K562 (cell line): ENCODE results near the gene MYO7A. TPM values are rescaled to one million over a fixed set of nuclear protein-coding genes. Genes with fewer than 3 reads are reported as not detected.

Source experiments
- MAZ ChIP-seq, 2 experiments: fragments of 450-650 bp in 1 of 2; sonication (generic) in 1 of 2; formaldehyde crosslinking; IDR thresholded peaks in 1 of 2; conservative IDR thresholded peaks in 1 of 2; 2 replicates each; pipeline versions ENCODE4 v1.4.0 to v1.5.0; 2020; ENCODE audit warnings: mild to moderate bottlenecking in 1 of 2, missing genetic modification reagents in 1 of 2
- ZBTB7A ChIP-seq: IDR thresholded peaks from 2 replicates; pipeline ENCODE4 v1.6.1; 2011; ENCODE audit warnings: low read depth, mild to moderate bottlenecking, low read length, moderate library complexity, borderline replicate concordance; ENCODE audit not compliant: control insufficient read depth
- polyA plus RNA-seq, 8 experiments: library from polyadenylated mRNA; depleted of rRNA in 4 of 8; stranded (reverse) in 5 of 8; unstranded in 3 of 8; fragments of >200 nt; fragmentation: Nextera tagmentation in 2 of 8; fragmentation: Illumina TruSeq in 1 of 8; extraction: Ambion mirVana in 2 of 8; extraction: Trizol in 1 of 8; gene quantifications; 2 replicates each; pipeline versions ENCODE4 v1.2.1 to v1.2.3, GENCODE V29; 2011 to 2014; ENCODE audit warnings: inconsistent platforms in 1 of 8, missing spikeins in 1 of 8
- total RNA-seq, 7 experiments: library from RNA; depleted of rRNA in 6 of 7; stranded (reverse); fragments of >200 nt in 6 of 7; fragmentation: Illumina TruSeq in 2 of 7; extraction: Trizol in 2 of 7; gene quantifications; 2 replicates each; pipeline versions ENCODE4 v1.2.1 to v1.2.3, GENCODE V29; 2011 to 2021; ENCODE audit warnings: low replicate concordance in 1 of 7
- TF ChIP-seq, protein P1 (sequence below), 3 experiments: IDR thresholded peaks in 2 of 3; conservative IDR thresholded peaks in 1 of 3; 2 replicates each; pipeline ENCODE4 v1.5.1; 2011 to 2012; ENCODE audit warnings: low read length in 3 of 3, mild to moderate bottlenecking in 3 of 3, control low read depth in 2 of 3, improper control_type of control experiment in 1 of 3, inconsistent platforms in 1 of 3, low read depth in 1 of 3, mixed read lengths in 1 of 3, moderate library complexity in 1 of 3; ENCODE audit not compliant: insufficient read depth in 2 of 3
- TF ChIP-seq, protein P2 (sequence below), 2 experiments: fragments of 450-650 bp; formaldehyde crosslinking in 1 of 2; IDR thresholded peaks; 2 replicates each; pipeline versions ENCODE4 v1.4.0 to v1.6.1; 2014 to 2020; ENCODE audit warnings: mild to moderate bottlenecking in 2 of 2, borderline replicate concordance in 1 of 2, low read depth in 1 of 2
- TF ChIP-seq, protein P3 (sequence below): IDR thresholded peaks from 2 replicates; pipeline ENCODE4 v1.6.1; 2014; ENCODE audit warnings: antibody characterized with exemption
- TF ChIP-seq, protein P4 (sequence below), 3 experiments: fragments of 200-800 bp in 1 of 3; fragments of 250-450 bp in 1 of 3; fragments of 450-650 bp in 1 of 3; sonication (Bioruptor Pico) in 1 of 3; sonication (Bioruptor generic) in 1 of 3; formaldehyde crosslinking in 1 of 3; IDR thresholded peaks; 2 replicates each; pipeline versions ENCODE4 v1.6.1 to v1.8.0; 2016 to 2022; ENCODE audit warnings: mild to moderate bottlenecking in 2 of 3, missing genetic modification characterization in 2 of 3, missing compliant biosample characterization in 1 of 3, moderate library complexity in 1 of 3
- TF ChIP-seq, protein P5 (sequence below): fragments of 450-650 bp; IDR thresholded peaks from 2 replicates; pipeline ENCODE4 v1.6.1; 2016; ENCODE audit warnings: low read depth, mild to moderate bottlenecking, moderate library complexity

The MYO7A gene
- total and polyA plus RNA-seq, 9 of the 15 experiments (the other 6 are each of a cell fraction or from before 2014, with no cell fraction given) = 0.01 to 0.11 (median 0.07) TPM; not detected in 1

DNA sequence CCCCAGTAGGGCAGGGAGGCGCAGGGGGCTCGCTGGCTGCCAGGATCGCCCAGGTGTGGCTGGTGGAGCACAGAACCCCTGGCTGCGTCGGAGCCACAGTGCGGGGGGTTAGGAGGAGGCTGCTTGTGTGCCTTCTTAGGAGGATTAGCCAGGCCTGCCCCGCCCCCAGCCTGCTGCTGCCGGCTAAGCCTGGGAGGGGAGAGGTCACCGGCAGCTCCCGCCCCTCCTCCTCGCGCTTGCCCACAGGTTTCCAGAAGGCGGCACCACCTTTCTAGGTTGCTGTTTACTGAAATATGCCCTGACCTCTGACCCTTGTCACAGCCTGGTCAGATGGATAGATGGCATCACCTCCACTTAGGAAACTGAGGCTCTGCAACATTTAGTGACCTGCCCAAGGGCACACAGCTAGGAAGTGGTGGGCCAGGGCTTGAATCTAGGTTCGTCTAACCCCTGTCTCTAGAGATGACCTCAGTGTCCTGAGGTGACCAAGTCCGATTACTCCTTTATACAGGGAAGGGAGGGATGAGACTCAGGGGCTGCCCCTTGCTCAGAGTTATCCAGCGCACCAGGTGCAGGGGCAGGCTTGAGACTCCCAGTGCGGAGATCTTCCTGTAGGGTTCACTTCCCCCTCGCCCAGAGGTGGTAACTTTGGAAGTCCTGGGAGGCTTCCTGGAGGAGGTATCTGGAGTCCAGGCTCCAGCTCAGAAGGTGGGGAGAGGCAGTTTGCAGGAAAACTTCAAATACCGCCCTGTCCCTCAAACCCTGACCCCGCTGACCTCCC is 44.0 kb downstream of the MYO7A start (continued):
- TF ChIP-seq, protein P1, sequence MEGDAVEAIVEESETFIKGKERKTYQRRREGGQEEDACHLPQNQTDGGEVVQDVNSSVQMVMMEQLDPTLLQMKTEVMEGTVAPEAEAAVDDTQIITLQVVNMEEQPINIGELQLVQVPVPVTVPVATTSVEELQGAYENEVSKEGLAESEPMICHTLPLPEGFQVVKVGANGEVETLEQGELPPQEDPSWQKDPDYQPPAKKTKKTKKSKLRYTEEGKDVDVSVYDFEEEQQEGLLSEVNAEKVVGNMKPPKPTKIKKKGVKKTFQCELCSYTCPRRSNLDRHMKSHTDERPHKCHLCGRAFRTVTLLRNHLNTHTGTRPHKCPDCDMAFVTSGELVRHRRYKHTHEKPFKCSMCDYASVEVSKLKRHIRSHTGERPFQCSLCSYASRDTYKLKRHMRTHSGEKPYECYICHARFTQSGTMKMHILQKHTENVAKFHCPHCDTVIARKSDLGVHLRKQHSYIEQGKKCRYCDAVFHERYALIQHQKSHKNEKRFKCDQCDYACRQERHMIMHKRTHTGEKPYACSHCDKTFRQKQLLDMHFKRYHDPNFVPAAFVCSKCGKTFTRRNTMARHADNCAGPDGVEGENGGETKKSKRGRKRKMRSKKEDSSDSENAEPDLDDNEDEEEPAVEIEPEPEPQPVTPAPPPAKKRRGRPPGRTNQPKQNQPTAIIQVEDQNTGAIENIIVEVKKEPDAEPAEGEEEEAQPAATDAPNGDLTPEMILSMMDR (IDR thresholded peaks at IDR 0.05 in 2 of 3, conservative IDR thresholded peaks at IDR 0.05 in 1 of 3; ENCODE audit: insufficient read depth in 2 of 3, low read depth in 1 of 3, low read length in 3 of 3) = peak in 1 of 3 experiments; percentile 6; a peak in 1 of 6 replicates
- TF ChIP-seq, protein P2, sequence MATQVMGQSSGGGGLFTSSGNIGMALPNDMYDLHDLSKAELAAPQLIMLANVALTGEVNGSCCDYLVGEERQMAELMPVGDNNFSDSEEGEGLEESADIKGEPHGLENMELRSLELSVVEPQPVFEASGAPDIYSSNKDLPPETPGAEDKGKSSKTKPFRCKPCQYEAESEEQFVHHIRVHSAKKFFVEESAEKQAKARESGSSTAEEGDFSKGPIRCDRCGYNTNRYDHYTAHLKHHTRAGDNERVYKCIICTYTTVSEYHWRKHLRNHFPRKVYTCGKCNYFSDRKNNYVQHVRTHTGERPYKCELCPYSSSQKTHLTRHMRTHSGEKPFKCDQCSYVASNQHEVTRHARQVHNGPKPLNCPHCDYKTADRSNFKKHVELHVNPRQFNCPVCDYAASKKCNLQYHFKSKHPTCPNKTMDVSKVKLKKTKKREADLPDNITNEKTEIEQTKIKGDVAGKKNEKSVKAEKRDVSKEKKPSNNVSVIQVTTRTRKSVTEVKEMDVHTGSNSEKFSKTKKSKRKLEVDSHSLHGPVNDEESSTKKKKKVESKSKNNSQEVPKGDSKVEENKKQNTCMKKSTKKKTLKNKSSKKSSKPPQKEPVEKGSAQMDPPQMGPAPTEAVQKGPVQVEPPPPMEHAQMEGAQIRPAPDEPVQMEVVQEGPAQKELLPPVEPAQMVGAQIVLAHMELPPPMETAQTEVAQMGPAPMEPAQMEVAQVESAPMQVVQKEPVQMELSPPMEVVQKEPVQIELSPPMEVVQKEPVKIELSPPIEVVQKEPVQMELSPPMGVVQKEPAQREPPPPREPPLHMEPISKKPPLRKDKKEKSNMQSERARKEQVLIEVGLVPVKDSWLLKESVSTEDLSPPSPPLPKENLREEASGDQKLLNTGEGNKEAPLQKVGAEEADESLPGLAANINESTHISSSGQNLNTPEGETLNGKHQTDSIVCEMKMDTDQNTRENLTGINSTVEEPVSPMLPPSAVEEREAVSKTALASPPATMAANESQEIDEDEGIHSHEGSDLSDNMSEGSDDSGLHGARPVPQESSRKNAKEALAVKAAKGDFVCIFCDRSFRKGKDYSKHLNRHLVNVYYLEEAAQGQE (IDR thresholded peaks at IDR 0.05; ENCODE audit: borderline replicate concordance) = peak; percentile 58
- TF ChIP-seq, protein P2 (CRISPR knock-in tag; IDR thresholded peaks at IDR 0.05; ENCODE audit: low read depth) = no peak
- TF ChIP-seq, protein P3, sequence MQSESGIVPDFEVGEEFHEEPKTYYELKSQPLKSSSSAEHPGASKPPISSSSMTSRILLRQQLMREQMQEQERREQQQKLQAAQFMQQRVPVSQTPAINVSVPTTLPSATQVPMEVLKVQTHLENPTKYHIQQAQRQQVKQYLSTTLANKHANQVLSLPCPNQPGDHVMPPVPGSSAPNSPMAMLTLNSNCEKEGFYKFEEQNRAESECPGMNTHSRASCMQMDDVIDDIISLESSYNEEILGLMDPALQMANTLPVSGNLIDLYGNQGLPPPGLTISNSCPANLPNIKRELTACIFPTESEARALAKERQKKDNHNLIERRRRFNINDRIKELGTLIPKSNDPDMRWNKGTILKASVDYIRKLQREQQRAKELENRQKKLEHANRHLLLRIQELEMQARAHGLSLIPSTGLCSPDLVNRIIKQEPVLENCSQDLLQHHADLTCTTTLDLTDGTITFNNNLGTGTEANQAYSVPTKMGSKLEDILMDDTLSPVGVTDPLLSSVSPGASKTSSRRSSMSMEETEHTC = no peak
- TF ChIP-seq ZBTB7A (peak; percentile 53; the same call in 1 of the 2 replicates), MAZ (CRISPR knock-in tag; conservative IDR thresholded peaks at IDR 0.05 in 1 of 2, IDR thresholded peaks at IDR 0.05 in 1 of 2) (peak in 1 of 2 experiments; percentile 64; a peak in 2 of 4 replicates)
- TF ChIP-seq, protein P4, sequence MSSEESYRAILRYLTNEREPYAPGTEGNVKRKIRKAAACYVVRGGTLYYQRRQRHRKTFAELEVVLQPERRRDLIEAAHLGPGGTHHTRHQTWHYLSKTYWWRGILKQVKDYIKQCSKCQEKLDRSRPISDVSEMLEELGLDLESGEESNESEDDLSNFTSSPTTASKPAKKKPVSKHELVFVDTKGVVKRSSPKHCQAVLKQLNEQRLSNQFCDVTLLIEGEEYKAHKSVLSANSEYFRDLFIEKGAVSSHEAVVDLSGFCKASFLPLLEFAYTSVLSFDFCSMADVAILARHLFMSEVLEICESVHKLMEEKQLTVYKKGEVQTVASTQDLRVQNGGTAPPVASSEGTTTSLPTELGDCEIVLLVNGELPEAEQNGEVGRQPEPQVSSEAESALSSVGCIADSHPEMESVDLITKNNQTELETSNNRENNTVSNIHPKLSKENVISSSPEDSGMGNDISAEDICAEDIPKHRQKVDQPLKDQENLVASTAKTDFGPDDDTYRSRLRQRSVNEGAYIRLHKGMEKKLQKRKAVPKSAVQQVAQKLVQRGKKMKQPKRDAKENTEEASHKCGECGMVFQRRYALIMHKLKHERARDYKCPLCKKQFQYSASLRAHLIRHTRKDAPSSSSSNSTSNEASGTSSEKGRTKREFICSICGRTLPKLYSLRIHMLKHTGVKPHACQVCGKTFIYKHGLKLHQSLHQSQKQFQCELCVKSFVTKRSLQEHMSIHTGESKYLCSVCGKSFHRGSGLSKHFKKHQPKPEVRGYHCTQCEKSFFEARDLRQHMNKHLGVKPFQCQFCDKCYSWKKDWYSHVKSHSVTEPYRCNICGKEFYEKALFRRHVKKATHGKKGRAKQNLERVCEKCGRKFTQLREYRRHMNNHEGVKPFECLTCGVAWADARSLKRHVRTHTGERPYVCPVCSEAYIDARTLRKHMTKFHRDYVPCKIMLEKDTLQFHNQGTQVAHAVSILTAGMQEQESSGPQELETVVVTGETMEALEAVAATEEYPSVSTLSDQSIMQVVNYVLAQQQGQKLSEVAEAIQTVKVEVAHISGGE (CRISPR knock-in tag; IDR thresholded peaks at IDR 0.05) = no peak
- TF ChIP-seq, protein P5, sequence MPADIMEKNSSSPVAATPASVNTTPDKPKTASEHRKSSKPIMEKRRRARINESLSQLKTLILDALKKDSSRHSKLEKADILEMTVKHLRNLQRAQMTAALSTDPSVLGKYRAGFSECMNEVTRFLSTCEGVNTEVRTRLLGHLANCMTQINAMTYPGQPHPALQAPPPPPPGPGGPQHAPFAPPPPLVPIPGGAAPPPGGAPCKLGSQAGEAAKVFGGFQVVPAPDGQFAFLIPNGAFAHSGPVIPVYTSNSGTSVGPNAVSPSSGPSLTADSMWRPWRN = no peak
